HG03575 (cell line): ENCODE measurements around the gene TAC1.
"Not testable (repeated sequence)": the region's sequence is repeated elsewhere in the genome, so short reads cannot be mapped to it uniquely, and the experiment has no call there.

Experiments used
- ATAC-seq: cut with Tn5 transposase; IDR thresholded peaks from one replicate; pipeline ENCODE4 v1.9.1; 2021; ENCODE audit not compliant: unreplicated experiment, insufficient number of reproducible peaks, low FRiP score; ENCODE audit errors: extremely low read depth

Gene TAC1, protein sequence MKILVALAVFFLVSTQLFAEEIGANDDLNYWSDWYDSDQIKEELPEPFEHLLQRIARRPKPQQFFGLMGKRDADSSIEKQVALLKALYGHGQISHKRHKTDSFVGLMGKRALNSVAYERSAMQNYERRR

DNA sequence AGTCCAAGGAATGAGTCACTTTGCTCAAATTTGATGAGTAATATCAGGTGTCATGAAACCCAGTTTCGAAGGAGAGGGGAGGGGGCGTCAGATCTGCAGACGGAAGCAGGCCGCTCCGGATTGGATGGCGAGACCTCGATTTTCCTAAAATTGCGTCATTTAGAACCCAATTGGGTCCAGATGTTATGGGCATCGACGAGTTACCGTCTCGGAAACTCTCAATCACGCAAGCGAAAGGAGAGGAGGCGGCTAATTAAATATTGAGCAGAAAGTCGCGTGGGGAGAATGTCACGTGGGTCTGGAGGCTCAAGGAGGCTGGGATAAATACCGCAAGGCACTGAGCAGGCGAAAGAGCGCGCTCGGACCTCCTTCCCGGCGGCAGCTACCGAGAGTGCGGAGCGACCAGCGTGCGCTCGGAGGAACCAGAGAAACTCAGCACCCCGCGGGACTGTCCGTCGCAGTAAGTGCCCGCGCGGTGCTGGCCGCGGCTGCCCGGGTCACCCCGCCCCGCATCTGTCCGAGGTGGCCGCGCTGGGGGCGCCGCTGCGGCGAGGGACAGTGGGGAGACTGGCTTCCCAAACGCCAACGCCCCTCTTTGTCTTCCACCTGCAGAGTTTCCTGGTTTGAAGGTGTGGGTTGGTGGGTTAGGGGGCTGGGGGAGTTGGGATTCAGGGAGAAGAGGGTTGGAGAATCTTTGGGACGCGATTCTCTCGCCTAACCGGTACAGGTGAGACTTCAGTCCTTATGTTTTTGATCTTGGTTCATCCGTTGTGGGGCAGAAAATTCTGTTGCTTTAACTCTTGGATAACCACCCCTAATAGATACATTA, at the start of gene TAC1:
TSS of gene TAC1 (plus strand) at position 351 of the 829 bp plus-strand sequence. CDS start 527 bp downstream, outside the sequence.
- ATAC-seq: no peak

DNA sequence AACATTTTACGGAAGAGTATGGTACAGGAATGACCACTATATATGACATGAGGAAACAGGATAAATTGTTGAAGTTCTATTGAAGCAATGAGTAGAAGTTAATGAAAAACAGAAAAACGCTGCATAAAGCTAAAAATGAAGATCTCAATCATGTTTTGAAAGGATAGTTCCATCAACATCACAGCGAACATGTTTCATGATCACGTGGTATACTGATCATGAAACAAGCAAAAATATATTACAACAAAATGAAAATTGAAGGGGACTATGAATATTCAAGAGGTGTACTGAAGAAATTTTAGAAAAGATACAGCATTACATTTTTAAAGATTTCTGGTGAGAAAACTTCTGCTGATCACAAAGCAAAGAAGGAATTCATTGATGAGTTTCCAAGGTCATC, 45.9 kb upstream of the TAC1 start:
- no peak for ATAC-seq

DNA sequence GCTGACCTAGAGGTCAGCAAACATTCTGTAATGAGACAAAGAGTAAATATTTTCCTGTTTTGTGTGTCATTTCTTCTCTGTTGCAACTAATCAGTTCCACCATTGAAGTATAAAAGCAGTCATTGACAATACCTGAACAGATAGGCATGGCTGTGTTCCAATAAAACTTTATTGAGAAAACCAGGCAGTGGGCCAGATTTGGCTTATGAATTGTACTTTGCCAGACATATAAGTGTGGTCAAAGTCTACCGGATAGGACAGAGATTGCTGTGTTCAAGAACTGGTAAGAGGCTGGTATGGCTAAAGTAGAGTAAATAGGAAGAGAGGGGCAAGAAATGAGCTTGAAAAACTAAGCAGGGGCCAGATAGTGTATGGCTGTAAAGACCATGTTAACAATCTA, 38.3 kb upstream of the TAC1 start:
- ATAC-seq: no peak

DNA sequence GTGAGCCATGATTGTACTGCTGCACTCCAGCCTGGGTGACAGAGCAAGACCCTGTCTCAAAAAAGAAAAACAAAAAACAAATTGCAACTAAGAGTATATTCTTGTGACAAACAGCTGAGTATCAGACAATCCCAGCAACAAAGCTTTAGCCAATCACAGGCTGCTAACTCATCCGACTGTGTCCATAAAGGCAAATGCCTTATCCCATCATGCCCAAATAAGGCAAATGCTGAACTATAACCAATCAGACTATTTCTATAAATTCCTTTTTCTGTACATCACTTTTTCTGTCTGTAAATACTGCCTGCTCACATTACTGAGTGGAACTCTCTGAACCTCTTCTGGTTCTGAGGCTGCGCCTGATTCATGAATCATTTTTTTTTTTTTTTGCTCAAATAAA, 37.5 kb upstream of the TAC1 start:
- ATAC-seq: no peak

DNA sequence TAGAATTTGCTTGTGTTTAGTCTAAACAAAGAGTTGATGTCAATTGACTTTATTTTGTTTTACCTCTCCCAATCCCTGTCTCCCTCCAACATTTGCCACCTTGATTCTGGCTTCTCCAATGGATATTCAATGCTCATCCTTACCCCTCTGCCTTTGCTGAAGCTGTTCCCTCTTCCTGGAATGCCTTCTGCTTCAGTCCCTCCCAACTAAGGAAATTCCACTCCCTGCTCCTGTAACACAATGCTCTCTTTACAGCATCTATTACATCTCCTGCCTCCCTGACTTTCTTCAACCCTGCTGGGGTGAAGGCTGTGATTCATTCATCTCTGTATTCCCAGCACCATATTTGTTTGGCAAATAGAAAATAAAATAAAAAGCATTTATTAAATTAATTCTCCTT, 34.5 kb upstream of the TAC1 start:
- no peak for ATAC-seq

DNA sequence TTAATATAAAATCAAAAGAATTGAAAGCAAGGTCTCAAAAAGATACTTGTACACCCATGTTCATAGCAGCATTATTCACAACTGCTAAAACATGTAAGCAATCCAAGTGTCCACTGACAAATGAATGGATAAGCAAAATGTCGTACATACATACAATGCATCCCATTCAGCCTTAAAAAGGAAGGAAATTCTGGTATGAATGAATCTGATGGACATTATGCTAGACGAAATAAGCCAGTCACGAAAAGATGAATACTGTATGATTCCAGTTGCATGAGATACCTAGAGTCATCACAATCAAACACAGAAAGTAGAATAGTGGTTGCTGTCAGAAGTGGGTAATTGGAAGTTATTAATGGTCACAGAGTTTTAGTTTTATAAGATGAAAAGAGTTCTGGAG, 9.5 kb upstream of the TAC1 start:
- no peak for ATAC-seq

DNA sequence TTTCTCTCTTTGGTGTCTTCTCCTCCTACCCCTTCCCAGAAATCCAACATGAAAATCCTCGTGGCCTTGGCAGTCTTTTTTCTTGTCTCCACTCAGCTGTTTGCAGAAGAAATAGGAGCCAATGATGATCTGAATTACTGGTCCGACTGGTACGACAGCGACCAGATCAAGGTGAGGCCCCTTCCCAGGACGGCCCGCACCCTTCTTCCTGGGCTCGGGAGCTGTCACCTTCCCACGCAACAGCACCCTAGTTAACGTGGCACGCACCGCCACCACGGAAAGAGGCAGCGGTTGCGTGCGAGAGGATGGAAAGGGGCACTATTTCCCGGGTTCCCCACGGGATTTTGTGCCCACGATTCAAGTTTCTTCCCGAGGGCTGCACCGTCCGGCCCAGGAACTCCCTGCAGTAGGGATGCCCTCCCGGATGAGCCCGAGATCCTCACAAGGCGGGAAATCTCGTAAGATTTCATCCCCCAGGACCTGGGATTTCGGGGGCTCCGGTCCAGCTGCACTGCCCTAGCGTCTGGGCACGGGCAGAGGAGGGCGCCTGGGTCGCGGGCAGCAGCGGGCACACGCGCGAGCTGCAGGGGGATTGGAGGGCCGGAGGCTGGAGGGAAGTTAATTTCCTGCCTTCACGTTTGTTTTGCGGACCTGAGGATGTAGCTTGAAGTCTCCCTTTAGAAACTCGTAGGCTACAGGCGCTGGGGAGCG, 834 bp downstream of the TAC1 start:
- no peak for ATAC-seq

DNA sequence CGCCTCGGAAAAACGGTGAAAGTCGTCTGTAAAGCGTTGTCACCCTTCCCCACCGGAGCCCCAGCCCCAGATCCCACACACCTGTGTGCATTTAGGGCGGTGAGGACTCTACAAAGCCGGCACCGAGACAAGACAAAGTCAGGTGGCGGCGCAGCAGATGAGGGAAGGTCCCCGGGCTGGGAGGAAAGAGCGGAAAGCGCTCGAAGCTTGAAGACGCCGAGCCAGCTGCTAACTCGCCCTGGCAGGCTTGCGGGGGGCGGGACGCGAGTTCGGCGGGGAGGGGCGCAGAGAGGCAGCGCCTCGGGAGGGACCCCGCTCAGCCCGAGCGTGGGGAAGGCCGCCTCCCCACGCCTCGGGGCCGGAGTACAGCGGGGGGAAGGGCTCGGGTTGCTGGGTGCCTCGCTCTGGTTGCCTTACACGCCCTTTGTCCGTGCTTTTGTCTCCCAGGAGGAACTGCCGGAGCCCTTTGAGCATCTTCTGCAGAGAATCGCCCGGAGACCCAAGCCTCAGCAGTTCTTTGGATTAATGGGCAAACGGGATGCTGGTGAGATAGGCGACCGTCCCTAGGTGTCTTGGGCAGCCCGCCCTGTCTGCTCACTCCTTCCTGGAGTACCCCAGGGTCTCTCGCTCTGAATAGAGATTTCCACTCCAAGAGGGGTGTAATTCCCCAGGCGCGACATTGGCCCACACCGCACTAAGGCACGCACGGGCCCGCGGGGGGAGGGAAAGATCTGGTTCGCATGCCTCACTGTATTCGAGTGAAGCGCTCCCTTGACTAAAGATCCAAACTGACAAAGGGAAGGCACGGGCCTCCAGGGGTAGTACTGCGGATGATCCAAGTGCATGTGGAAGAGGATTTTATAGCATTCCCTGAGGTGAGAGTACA, 1.6 kb downstream of the TAC1 start:
- ATAC-seq: no peak

DNA sequence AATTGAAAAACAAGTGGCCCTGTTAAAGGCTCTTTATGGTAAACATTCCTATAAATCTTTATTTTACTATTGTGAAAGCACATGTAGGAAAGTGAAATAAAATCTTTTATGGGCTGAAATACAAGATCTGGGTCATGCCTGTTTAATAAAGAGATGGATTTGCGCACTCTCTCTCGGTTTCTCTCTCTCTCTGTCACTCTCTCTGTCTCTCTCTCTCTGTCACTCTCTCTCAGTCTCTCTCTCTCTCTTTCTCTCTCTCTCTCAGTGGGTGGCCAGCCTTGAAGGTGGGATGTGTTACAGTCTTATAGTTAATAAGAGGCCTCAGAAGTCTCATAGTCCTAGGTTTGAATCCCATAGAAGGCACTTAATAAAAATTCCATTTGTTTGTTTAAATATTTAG, 2.4 kb downstream of the TAC1 start:
- ATAC-seq: no peak

DNA sequence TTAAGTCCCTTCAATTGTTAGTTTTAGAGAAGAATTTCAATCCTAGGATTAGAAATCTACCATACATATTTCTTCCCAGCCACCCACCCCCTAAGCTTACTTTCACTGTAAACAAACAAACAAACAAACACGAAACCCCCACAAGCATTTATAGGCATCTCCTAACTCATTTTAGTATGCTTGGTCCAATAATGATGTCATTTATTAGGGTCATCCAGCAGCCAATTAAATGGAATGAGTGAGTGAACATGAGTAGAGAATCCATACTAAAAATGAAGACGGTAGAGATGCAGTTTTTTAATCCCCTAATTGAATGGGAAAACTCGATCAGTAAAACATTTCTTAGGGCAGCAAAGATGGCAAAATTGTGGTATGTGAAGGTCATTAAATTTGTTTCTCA, 3.2 kb downstream of the TAC1 start:
- ATAC-seq: no peak

DNA sequence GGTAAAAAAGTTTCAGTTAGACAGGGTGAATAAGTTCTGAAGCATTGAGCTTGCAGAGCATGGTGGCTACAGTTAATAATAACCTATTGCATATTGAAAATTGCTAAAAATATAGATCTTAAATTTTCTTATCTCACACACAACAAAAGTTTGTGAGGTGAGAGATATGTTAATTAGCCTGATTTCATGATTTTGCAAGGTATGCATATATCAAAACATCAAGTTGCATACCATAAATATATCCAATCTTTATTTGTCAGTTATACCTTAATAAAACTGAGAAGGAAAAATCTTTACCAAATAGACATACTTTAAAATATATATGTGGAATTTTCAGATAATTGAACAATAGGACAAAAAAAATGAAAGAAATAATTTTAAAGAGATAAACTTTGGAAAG, 16.6 kb downstream of the TAC1 start:
- no peak for ATAC-seq

DNA sequence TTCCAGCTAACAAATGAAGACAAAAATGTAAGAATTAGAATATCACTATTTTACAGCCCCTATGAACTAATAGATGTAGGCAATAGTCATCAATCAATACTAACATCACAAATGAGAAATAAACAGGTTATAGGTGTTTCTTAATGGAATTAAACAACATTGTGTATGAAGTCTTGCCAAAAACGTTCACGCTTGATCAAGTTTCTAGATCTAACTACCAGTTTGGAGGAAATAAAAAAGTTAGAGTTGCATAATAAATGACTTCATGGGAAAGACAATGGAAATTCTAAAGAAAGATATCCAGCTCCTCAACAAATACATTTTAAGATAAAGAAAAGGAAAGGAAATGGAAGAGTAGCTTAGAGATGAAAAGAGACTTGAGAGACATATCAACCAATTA, 19.7 kb downstream of the TAC1 start:
- no peak for ATAC-seq

DNA sequence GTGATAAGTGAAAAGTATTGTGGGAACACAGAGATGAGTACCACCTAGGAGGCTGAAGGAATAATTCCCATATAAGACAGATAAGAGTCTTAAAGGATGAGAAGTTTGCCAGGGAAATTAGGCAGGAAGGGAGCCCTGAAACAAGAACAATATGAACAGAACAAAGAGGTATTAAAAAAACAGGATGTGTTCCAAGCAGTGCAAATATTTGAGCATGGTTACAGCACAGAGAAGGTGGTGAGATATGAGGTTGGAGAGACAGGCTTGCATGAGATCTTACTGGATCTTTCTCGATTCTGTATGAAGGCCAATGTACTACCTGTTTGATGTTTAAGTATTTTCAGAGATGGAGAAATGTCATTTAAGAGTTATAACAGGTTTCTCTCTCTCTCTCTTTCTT, 20.3 kb downstream of the TAC1 start:
- no peak for ATAC-seq

DNA sequence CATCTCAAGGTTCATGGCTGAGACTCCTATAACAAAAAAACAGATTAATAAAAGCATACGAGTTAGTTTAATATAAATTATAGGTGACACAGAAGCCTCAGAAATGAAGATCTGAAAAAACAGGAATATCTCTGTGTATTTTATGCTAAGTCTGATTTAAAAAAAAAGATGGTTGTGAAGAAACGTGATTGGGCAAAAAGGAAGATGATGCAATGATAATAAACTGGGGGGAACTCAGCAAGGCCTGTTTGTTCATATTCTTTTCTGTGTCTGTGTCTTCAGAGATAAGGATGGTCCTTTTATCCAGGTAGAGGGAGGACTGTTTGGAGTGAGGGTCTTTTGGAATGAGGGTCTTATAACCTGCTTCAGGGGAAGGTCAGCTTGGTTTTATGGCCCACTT, 25.9 kb downstream of the TAC1 start:
- ATAC-seq: no peak

DNA sequence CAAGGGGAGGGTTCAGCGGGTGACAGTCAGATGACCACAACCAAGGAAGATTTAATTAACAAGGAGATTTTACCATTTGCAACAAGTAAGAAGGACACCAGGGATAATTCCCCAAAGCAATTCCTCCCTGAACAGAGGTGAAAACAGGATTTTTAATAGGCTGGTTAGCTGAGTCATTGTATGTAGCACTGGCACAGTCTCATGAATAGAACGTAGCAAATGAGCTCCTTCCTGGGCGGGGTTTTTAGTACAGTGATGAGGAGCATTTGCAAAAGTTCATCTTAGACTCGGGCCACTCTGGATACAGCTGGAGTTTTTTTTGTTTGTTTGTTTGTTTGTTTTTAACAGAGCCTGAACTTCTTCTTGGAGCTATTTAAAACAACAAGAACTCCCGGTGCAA, 39.0 kb downstream of the TAC1 start:
- no peak for ATAC-seq

DNA sequence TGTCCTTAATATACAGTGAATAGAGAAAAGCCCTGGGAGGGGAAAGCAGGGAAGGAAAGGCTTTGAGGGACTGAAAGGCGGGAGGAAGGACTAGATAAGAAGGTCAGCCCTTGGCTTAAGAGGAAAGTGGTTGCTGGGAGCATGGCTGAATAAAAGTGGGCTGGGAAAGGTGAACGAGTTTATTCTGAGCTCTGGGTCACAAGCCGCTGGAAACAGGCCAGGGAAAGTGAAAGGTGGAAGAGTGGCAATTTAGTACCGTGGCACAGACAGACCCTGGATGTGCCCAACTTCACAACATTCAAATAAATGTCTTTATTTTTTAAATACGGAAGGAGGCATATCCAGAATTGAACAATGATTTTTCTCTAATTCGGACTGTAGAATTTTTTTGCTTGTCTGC, 39.7 kb downstream of the TAC1 start:
- no peak for ATAC-seq

DNA sequence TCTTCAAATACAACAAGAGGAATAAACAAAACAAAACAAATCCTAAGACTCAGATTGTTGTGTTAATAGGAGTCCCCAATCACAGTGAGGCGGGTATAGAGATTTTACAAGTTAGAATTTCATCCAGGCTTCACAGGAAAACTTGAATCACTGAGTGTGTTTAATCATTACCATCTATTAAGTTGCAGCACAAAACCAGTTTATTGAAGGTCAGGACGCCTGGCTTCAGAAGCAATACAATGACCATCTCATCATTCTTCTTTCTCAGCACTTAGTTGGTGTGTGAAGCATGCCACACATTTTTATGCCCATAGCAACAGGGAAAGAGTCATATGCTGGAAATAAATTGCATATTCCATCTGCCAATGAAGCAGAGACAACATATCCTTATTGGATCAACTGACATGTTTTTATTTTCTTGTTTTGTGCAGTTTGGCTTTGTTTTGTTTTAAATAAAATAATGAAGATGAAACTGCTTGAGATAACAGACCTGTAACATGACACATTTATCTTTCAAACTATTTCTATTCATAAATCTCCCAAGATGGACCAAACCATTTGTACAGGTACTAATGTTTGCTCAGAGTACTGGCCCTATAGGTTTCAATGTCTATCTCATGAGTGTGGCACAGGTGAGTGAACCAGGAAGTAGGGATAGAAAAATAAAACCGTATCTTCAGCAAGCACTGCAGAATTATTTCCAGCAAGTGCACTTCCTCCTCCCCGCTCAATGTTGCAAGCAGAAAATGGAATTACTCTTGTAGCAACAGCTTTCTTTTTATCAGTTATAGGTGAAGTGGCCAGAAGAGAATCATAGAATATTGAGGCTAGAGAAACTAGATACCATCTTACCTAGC, 40.4 kb downstream of the TAC1 start:
- no peak for ATAC-seq

DNA sequence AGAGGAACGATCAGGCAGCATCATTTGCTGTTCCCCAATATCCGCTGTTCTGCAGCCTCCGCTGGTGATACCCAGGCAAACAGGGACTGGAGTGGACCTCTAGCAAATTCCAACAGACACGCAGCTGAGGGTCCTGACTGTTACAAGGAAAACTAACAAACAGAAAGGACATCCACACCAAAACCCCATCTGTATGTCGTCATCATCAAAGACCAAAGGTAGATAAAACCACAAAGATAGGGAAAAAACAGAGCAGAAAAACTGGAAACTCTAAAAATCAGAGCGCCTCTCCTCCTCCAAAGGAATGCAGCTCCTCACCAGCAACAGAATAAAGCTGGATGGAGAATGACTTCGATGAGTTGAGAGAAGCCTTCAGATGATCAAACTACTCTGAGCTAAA, 54.5 kb downstream of the TAC1 start:
- ATAC-seq: not testable (repeated sequence)
